Mammary epithelial cell (primary cell): ENCODE data around the gene CFAP61.

Experiments
- CTCF ChIP-seq, 2 donors: IDR thresholded peaks in 1 of 2; conservative IDR thresholded peaks in 1 of 2; 2 replicates each; pipeline ENCODE4 v1.5.1; 2011 to 2012; ENCODE audit warnings: inconsistent platforms in 2 of 2, low read length in 2 of 2, mild to moderate bottlenecking in 2 of 2, control low read depth in 1 of 2, low read depth in 1 of 2; ENCODE audit not compliant: insufficient read depth in 1 of 2; ENCODE audit errors: extremely low read depth in 1 of 2
- EZH2 ChIP-seq: IDR thresholded peaks from 2 replicates; pipeline ENCODE4 v1.6.1; 2012; ENCODE audit warnings: low read length, inconsistent platforms, borderline replicate concordance

- TF ChIP-seq EZH2: no peak
- TF ChIP-seq CTCF (conservative IDR thresholded peaks at IDR 0.05 in 1 of 2, IDR thresholded peaks at IDR 0.05 in 1 of 2; ENCODE audit: extremely low read depth in 1 of 2, insufficient read depth in 1 of 2, low read depth in 1 of 2, low read length in 2 of 2): no peak
Measured at GRCh38 chr20:20089018-20089417, 36.7 kb downstream of the CFAP61 start.
